Parathyroid adenoma (tissue), 2 donors: ENCODE measurements around the gene RIPOR2.

Experiments
- H2AFZ ChIP-seq: fragments of 300-600 bp; sonication (generic); one replicate; pipeline ENCODE4 v1.7.0; 2017; ENCODE audit warnings: antibody characterized with exemption, mild to moderate bottlenecking
- H3K27ac ChIP-seq: fragments of 300-600 bp; sonication (generic); one replicate; pipeline ENCODE4 v1.7.0; 2017
- H3K27me3 ChIP-seq: fragments of 300-600 bp; sonication (generic); one replicate; pipeline ENCODE4 v1.7.0; 2017; ENCODE audit warnings: low read length; ENCODE audit not compliant: control insufficient read depth, insufficient read depth
- H3K36me3 ChIP-seq: fragments of 300-600 bp; sonication (generic); one replicate; pipeline ENCODE4 v1.7.0; 2017; ENCODE audit warnings: low read length; ENCODE audit not compliant: control insufficient read depth, insufficient read depth
- H3K4me1 ChIP-seq: fragments of 300-600 bp; sonication (generic); one replicate; pipeline ENCODE4 v1.7.0; 2017; ENCODE audit warnings: control low read depth
- H3K4me2 ChIP-seq: fragments of 300-600 bp; sonication (generic); one replicate; pipeline ENCODE4 v1.7.0; 2017; ENCODE audit warnings: low read length
- H3K4me3 ChIP-seq: fragments of 300-600 bp; sonication (generic); one replicate; pipeline ENCODE4 v1.7.0; 2017; ENCODE audit warnings: low read depth, low read length
- H3K79me2 ChIP-seq: fragments of 300-600 bp; sonication (generic); one replicate; pipeline ENCODE4 v1.7.0; 2017; ENCODE audit warnings: control low read depth
- H3K9ac ChIP-seq: fragments of 300-600 bp; sonication (generic); one replicate; pipeline ENCODE4 v1.7.0; 2017; ENCODE audit warnings: mild to moderate bottlenecking
- H3K9me3 ChIP-seq: fragments of 300-600 bp; sonication (generic); one replicate; pipeline ENCODE4 v1.7.0; 2017; ENCODE audit warnings: low read length; ENCODE audit not compliant: control insufficient read depth
- TF ChIP-seq, protein P1 (sequence below): fragments of 300-600 bp; sonication (generic); IDR thresholded peaks from one replicate; pipeline ENCODE4 v1.7.0; 2017; ENCODE audit warnings: antibody characterized with exemption, mild to moderate bottlenecking
- donor health status: primary hyperparathyroidism.

RIPOR2 gene

DNA sequence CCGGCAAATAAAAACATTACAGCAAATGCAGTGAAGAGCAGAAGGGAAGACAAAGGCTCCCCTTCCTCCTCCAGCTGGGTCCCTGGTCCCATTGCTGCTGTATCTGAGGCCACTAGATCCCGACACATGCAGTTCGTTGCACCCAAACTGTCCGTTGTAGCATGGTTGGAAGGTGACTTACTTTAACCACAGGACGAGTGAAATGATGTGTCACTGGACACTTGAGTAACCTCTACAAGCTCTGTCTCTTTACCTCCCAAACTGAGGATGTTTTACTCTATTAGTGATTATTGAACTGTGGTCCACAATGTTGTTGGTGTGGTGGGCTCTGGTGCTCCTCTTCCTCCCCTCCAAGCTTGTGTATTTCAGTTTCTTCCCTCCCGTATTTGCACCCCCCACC lies 90.9 kb downstream of the RIPOR2 start:
- H3K27me3 ChIP-seq, result no peaks in the 10 kb centered on the region
- H3K4me2 ChIP-seq, result no peak overlapping the region
- no peak overlapping the region for H3K4me3 ChIP-seq
- TF ChIP-seq, protein P1, sequence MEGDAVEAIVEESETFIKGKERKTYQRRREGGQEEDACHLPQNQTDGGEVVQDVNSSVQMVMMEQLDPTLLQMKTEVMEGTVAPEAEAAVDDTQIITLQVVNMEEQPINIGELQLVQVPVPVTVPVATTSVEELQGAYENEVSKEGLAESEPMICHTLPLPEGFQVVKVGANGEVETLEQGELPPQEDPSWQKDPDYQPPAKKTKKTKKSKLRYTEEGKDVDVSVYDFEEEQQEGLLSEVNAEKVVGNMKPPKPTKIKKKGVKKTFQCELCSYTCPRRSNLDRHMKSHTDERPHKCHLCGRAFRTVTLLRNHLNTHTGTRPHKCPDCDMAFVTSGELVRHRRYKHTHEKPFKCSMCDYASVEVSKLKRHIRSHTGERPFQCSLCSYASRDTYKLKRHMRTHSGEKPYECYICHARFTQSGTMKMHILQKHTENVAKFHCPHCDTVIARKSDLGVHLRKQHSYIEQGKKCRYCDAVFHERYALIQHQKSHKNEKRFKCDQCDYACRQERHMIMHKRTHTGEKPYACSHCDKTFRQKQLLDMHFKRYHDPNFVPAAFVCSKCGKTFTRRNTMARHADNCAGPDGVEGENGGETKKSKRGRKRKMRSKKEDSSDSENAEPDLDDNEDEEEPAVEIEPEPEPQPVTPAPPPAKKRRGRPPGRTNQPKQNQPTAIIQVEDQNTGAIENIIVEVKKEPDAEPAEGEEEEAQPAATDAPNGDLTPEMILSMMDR, result no peak
- H3K9ac ChIP-seq, result no peak overlapping the region
- no peak overlapping the region for H3K27ac ChIP-seq
- H3K79me2 ChIP-seq, result no peaks in the 10 kb centered on the region
- no peaks in the 10 kb centered on the region for H3K36me3 ChIP-seq
- no peaks in the 10 kb centered on the region for H3K4me1 ChIP-seq
- no peaks in the 10 kb centered on the region for H3K9me3 ChIP-seq
- no peak overlapping the region for H2AFZ ChIP-seq

DNA sequence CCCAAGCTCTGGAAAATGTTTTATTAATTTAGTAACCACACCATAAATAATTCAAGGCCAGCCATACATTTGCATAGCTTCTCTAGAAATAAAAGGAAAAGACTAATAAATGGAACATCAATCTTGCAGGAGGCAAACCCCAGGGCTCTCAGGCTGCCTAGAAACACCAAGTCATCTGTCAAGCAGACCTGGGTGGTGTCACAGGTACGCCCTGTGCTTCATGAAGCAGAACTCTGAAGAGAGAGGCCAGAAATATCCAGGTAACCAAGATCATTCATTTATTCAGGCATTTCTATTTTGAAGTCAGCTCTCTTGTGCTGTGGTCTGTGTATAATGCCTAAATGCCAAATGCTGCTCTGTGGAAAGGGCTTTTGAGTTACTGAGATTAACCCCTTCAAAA lies 91.7 kb downstream of the RIPOR2 start:
- Histone ChIP-seq H3K27ac (no peak overlapping the region), H3K4me1 (no peaks in the 10 kb centered on the region), H3K27me3 (no peaks in the 10 kb centered on the region), H3K36me3 (no peaks in the 10 kb centered on the region), H3K79me2 (no peaks in the 10 kb centered on the region), H2AFZ (no peak overlapping the region), H3K9me3 (no peaks in the 10 kb centered on the region), H3K4me3 (no peak overlapping the region), H3K4me2 (no peak overlapping the region), H3K9ac (no peak overlapping the region)
- TF ChIP-seq, protein P1, result no peak

DNA sequence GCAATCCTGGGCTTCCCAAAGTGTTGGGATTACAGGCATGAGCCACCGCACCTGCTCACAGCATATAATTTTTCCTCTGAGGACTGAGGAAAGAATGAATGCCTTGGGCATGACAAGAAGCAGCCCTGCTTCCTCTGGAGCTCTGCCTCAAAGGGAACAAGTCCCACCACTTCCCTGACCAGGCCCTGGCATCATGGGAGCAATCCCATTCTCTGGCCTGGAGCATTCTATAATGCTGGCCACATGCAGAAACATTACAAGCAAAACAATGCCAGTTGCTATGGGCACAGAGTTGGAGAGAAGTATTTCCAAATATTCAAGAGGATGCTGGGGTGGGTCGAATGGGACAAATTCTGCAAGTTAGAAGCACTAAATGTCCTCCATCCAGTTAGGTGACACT lies 95.6 kb downstream of the RIPOR2 start:
- Histone ChIP-seq H3K79me2 (no peaks in the 10 kb centered on the region), H3K4me1 (no peaks in the 10 kb centered on the region), H2AFZ (no peak overlapping the region), H3K9ac (no peak overlapping the region), H3K9me3 (no peaks in the 10 kb centered on the region), H3K27ac (no peak overlapping the region), H3K27me3 (no peaks in the 10 kb centered on the region), H3K4me3 (no peak overlapping the region), H3K4me2 (no peak overlapping the region), H3K36me3 (no peaks in the 10 kb centered on the region)
- TF ChIP-seq, protein P1, result no peak

DNA sequence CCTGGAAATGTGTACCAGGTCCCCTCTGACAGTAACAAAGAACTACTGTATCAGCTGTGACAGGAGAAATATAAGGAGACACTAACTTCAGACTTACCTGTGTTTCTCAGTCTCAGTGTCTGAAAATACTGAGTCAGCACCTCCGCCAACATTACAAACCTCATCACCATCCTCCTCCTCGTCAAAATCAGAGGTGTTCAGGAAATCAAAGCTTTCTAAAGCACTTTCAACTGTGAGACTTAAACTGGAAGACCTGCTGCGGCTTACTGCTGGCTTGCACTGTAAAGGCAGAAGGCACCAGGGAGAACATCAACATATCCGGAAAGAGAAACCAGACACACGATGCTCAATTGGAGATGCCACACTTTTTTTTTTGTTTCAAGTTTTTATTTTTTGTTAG lies 96.8 kb downstream of the RIPOR2 start:
- H3K4me2 ChIP-seq, result no peak overlapping the region
- no peaks in the 10 kb centered on the region for H3K36me3 ChIP-seq
- no peak overlapping the region for H3K4me3 ChIP-seq
- H3K27me3 ChIP-seq, result no peaks in the 10 kb centered on the region
- no peaks in the 10 kb centered on the region for H3K9me3 ChIP-seq
- H2AFZ ChIP-seq, result no peak overlapping the region
- no peaks in the 10 kb centered on the region for H3K4me1 ChIP-seq
- H3K79me2 ChIP-seq, result no peaks in the 10 kb centered on the region
- H3K27ac ChIP-seq, result no peak overlapping the region
- H3K9ac ChIP-seq, result no peak overlapping the region
- TF ChIP-seq, protein P1, result no peak

DNA sequence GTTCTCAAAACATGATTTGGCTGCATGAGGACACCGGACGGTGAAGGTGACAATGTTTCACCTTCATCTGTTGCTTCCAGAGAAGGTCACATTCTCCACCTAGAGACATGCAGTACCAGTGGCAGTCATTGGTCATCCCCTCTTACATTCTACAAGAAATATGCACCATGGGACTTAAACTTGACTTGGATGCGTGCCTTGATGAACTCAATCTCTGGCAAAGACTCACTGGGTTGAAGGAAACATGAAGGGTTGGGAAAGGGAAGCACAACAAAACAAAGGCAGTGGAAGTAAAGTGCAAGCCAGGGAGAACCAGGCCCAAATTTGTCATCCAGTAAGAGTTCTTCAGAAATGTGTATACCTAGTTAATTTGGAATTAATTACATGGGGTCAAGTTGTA lies 97.7 kb downstream of the RIPOR2 start:
- Histone ChIP-seq H3K36me3 (no peaks in the 10 kb centered on the region), H3K9me3 (no peaks in the 10 kb centered on the region), H3K9ac (no peak overlapping the region), H3K4me2 (no peak overlapping the region), H3K27me3 (no peaks in the 10 kb centered on the region), H3K4me3 (no peak overlapping the region), H2AFZ (no peak overlapping the region), H3K27ac (no peak overlapping the region), H3K4me1 (no peaks in the 10 kb centered on the region), H3K79me2 (no peaks in the 10 kb centered on the region)
- TF ChIP-seq, protein P1, result no peak
